ENCODE results near the gene TSPAN14.

Gene TSPAN14

DNA sequence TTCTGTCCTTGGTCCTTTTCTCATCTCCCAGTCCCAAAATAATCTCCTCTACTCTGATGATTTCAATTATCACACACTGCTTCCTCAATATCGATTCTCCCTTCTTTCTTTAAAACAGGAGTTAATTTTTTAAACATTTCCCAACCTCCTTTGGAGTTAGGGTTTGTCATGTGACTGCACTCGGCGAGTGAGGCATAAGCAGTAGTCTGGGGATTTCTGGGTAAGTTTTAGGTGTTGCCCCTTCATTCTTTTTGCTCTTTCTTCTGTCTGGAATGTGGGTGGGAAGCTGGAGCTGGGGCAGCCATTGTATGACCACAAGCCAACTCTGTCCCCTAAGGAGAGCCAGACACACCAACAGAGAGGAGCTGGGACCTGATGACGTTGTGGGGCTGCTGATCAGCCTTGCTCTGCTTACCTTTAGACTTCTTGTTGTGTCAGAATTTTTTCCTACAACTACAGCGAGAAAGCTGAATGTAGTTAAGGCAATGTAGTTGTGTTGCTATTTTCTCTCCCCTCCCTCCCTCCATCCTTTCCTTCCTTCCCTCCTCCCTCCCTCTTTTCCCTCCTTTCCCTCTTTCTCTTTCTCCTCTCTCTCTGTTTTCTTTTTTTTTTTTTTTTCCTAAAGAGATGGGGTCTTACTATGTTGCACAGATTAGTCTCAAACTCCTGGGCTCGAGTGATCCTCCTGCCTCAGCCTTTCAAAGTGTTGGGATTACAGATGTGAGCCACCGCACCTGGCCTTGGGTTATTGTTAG, 6.5 kb upstream of the TSPAN14 start:
- Histone ChIP-seq H3K27ac (ENCODE audit: low read depth, low read length) (no peak overlapping the region), H3K27me3 (ENCODE audit: low read length) (no peaks in the 10 kb centered on the region), H3F3A (ENCODE audit: insufficient read depth) (no peaks in the 10 kb centered on the region), H3K4me2 (ENCODE audit: low read depth, low read length, poor library complexity, severe bottlenecking) (no peak overlapping the region), H2AFZ (ENCODE audit: low read depth, low read length, severe bottlenecking) (no peak overlapping the region), H3K79me2 (ENCODE audit: insufficient read depth, low read length) (no peaks in the 10 kb centered on the region), H4K20me1 (ENCODE audit: low read depth, low read length) (no peaks in the 10 kb centered on the region), H3K36me3 (ENCODE audit: low read length) (no peaks in the 10 kb centered on the region), H3K9me2 (replicated peaks; ENCODE audit: insufficient read depth, low read length) (no peaks in the 10 kb centered on the region), H3K9ac (ENCODE audit: low read length) (no peak overlapping the region), H3K4me3 (ENCODE audit: insufficient read depth, low read length, poor library complexity, severe bottlenecking) (no peak overlapping the region), H3K9me3 (ENCODE audit: insufficient read depth, low read length) (no peaks in the 10 kb centered on the region)
- TF ChIP-seq, protein P1, sequence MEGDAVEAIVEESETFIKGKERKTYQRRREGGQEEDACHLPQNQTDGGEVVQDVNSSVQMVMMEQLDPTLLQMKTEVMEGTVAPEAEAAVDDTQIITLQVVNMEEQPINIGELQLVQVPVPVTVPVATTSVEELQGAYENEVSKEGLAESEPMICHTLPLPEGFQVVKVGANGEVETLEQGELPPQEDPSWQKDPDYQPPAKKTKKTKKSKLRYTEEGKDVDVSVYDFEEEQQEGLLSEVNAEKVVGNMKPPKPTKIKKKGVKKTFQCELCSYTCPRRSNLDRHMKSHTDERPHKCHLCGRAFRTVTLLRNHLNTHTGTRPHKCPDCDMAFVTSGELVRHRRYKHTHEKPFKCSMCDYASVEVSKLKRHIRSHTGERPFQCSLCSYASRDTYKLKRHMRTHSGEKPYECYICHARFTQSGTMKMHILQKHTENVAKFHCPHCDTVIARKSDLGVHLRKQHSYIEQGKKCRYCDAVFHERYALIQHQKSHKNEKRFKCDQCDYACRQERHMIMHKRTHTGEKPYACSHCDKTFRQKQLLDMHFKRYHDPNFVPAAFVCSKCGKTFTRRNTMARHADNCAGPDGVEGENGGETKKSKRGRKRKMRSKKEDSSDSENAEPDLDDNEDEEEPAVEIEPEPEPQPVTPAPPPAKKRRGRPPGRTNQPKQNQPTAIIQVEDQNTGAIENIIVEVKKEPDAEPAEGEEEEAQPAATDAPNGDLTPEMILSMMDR (IDR thresholded peaks at IDR 0.05; ENCODE audit: insufficient read depth, low read length, poor library complexity, severe bottlenecking): no peak
- no peak for TF ChIP-seq EZH2phosphoT487 (conservative IDR thresholded peaks at IDR 0.05; ENCODE audit: low read length)

DNA sequence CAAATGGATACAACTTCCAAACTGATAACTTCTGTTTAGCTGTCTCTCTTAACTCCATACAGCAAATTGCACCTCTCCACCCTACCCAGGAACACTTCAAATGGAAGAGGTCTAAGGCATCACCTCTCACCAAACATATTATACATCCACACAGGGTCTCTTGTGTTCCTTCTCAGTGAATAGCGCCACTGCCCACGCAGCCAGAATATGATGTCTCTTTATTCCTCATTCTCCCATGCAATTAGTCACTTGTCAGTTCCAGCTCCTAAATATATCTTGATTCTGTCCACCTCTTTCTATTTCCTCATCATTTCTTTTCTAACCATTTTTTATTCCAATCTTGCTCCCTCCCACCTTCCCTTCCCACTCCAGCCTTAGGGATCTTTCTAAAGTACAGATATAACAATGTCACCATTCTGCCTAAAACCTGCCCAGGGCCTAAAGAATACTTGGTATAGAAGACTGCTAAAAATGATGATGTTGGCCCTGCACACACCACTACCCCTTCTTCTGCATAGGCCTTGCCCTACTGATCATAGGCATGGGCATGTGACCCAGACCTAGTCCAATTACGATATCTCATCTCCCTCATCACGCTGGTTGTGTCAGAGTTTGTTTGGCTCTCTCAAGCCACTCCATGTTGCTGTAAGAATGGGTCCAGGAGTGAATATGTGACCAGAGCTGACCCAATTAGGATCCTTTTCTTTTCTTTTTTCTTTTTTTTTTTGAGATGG, 5.7 kb upstream of the TSPAN14 start:
- no peak overlapping the region for H2AFZ ChIP-seq (ENCODE audit: low read depth, low read length, severe bottlenecking)
- H3K27ac ChIP-seq (ENCODE audit: low read depth, low read length): no peak overlapping the region
- no peaks in the 10 kb centered on the region for H4K20me1 ChIP-seq (ENCODE audit: low read depth, low read length)
- TF ChIP-seq EZH2phosphoT487 (conservative IDR thresholded peaks at IDR 0.05; ENCODE audit: low read length): no peak
- TF ChIP-seq, protein P1 (IDR thresholded peaks at IDR 0.05; ENCODE audit: insufficient read depth, low read length, poor library complexity, severe bottlenecking): no peak
- no peaks in the 10 kb centered on the region for H3K79me2 ChIP-seq (ENCODE audit: insufficient read depth, low read length)
- no peaks in the 10 kb centered on the region for H3K9me2 ChIP-seq (replicated peaks; ENCODE audit: insufficient read depth, low read length)
- H3K36me3 ChIP-seq (ENCODE audit: low read length): no peaks in the 10 kb centered on the region
- no peak overlapping the region for H3K4me3 ChIP-seq (ENCODE audit: insufficient read depth, low read length, poor library complexity, severe bottlenecking)
- H3K4me2 ChIP-seq (ENCODE audit: low read depth, low read length, poor library complexity, severe bottlenecking): no peak overlapping the region
- H3K27me3 ChIP-seq (ENCODE audit: low read length): no peaks in the 10 kb centered on the region
- no peak overlapping the region for H3K9ac ChIP-seq (ENCODE audit: low read length)
- peaks cover 4% of the 10 kb centered on the region for H3F3A ChIP-seq (ENCODE audit: insufficient read depth)
- H3K9me3 ChIP-seq (ENCODE audit: insufficient read depth, low read length): no peaks in the 10 kb centered on the region

DNA sequence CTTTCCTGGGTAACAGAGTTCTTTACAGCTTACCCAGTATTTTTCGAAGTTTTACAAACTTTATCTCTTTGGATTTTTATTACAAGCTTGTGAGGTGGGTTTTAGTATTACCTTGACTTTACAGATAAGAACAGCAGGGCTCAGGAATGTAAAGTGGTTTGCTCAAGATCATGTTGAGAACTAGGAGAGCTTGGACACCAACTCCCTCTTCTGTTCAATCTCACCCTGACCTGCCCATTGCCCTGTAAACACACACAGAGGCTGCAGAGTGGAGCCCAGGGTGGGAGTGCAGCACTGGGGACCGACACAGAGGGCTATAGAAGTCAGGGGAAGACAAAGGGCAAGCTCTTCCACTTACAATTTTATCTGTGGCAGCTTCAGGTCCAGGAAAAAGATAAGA, 4.6 kb upstream of the TSPAN14 start:
- H4K20me1 ChIP-seq (ENCODE audit: low read depth, low read length): no peaks in the 10 kb centered on the region

More for the DNA sequence above, 4.6 kb upstream of the TSPAN14 start:
- H3K27ac ChIP-seq (ENCODE audit: low read depth, low read length): no peak overlapping the region
- no peaks in the 10 kb centered on the region for H3K9me3 ChIP-seq (ENCODE audit: insufficient read depth, low read length)
- H2AFZ ChIP-seq (ENCODE audit: low read depth, low read length, severe bottlenecking): no peak overlapping the region
- TF ChIP-seq, protein P1 (IDR thresholded peaks at IDR 0.05; ENCODE audit: insufficient read depth, low read length, poor library complexity, severe bottlenecking): no peak
- no peak for TF ChIP-seq EZH2phosphoT487 (conservative IDR thresholded peaks at IDR 0.05; ENCODE audit: low read length)
- no peaks in the 10 kb centered on the region for H3K36me3 ChIP-seq (ENCODE audit: low read length)
- peaks cover 8% of the 10 kb centered on the region for H3F3A ChIP-seq (ENCODE audit: insufficient read depth)
- no peak overlapping the region for H3K9ac ChIP-seq (ENCODE audit: low read length)
- H3K9me2 ChIP-seq (replicated peaks; ENCODE audit: insufficient read depth, low read length): no peaks in the 10 kb centered on the region
- no peak overlapping the region for H3K4me3 ChIP-seq (ENCODE audit: insufficient read depth, low read length, poor library complexity, severe bottlenecking)
- H3K4me2 ChIP-seq (ENCODE audit: low read depth, low read length, poor library complexity, severe bottlenecking): no peak overlapping the region
- no peaks in the 10 kb centered on the region for H3K27me3 ChIP-seq (ENCODE audit: low read length)
- H3K79me2 ChIP-seq (ENCODE audit: insufficient read depth, low read length): no peaks in the 10 kb centered on the region
